ENCODE measurements around the gene RALGAPA1.

- TF ChIP-seq POLR2A (IDR thresholded peaks at IDR 0.05) (no peak), CTCF (IDR thresholded peaks at IDR 0.05) (no peak), POLR2AphosphoS5 (IDR thresholded peaks at IDR 0.05) (no peak), EP300 (IDR thresholded peaks at IDR 0.05) (no peak)
These were observed 251.8 kb downstream of the RALGAPA1 start for GRCh38 chr14:35557221-35557747.

All from stomach (tissue), 4 donors.